BJ (cell line): ENCODE data around the gene JMJD1C. TPM values are rescaled to one million over a fixed set of nuclear protein-coding genes. Genes with fewer than 3 reads are reported as not detected.

Source experiments
- CTCF ChIA-PET: fragments of 350-600 bp; formaldehyde crosslinking; extraction: SDS; loops from one replicate; lab custom pipeline; 2021; ENCODE audit warnings: antibody characterized with exemption, inconsistent platforms; lab: Yijun Ruan, JAX
- POLR2A ChIA-PET: fragments of 300-600 bp; sonication (Branson Sonifier 250); formaldehyde crosslinking; extraction: SDS; loops from one replicate; lab custom pipeline; 2021; ENCODE audit warnings: antibody characterized with exemption; lab: Charles Lee
- DNase-seq: peaks from one replicate; pipeline ENCODE4 v3.0.0-alpha.2; 2011; ENCODE audit warnings: low read depth
- H3K27me3 ChIP-seq: 2 replicates; pipeline ENCODE4 v1.6.0; 2011; ENCODE audit warnings: low read length; ENCODE audit not compliant: control insufficient read depth, insufficient read depth
- H3K36me3 ChIP-seq: 2 replicates; pipeline ENCODE4 v1.5.1; 2011; ENCODE audit warnings: low read length; ENCODE audit not compliant: control insufficient read depth, insufficient read depth
- H3K4me3 ChIP-seq: 2 replicates; pipeline ENCODE4 v1.5.1; 2011; ENCODE audit warnings: low read depth, mild to moderate bottlenecking, control low read depth, low read length
- CTCF ChIP-seq: IDR thresholded peaks from 2 replicates; pipeline ENCODE4 v1.5.1; 2011; ENCODE audit warnings: low read depth, mild to moderate bottlenecking, control low read depth, inconsistent platforms, low read length, moderate library complexity; ENCODE audit not compliant: insufficient read depth
- polyA plus RNA-seq: library from polyadenylated mRNA; depleted of rRNA; stranded (reverse); fragments of >200 nt; gene quantifications from 2 replicates; pipeline ENCODE4 v1.2.3, GENCODE V29; 2011

JMJD1C gene
- polyA plus RNA-seq, 1 experiment: 14.2 TPM

- DNase-seq: no peak
- ChIA-PET POLR2A (no interaction called here), CTCF (no interaction called here)
- no peaks in the 10 kb centered on the region for H3K27me3 ChIP-seq
- H3K4me3 ChIP-seq: no peak overlapping the region
- H3K36me3 ChIP-seq: no peaks in the 10 kb centered on the region
- TF ChIP-seq CTCF: no peak
Observed at GRCh38 chr10:63260860-63261251, 204.9 kb downstream of the JMJD1C start.

GRCh38 chr10:63260103-63260859, 205.5 kb downstream of the JMJD1C start:
- no peak for DNase-seq
- no peak for TF ChIP-seq CTCF
- no peaks in the 10 kb centered on the region for H3K27me3 ChIP-seq
- POLR2A ChIA-PET: no interaction called here
- CTCF ChIA-PET: no interaction called here
- H3K36me3 ChIP-seq: no peaks in the 10 kb centered on the region
- H3K4me3 ChIP-seq: no peak overlapping the region

GRCh38 chr10:63258920-63259678, 206.7 kb downstream of the JMJD1C start:
- CTCF ChIA-PET: interaction anchor here (0.6 kb wide), 1 partner anchor 19 kb away, joined by 4 read pairs; no protein-coding TSS in a partner anchor
- no peak for DNase-seq
- H3K27me3 ChIP-seq: no peaks in the 10 kb centered on the region
- H3K4me3 ChIP-seq: no peak overlapping the region
- H3K36me3 ChIP-seq: no peaks in the 10 kb centered on the region
- no peak for TF ChIP-seq CTCF
- POLR2A ChIA-PET: no interaction called here

GRCh38 chr10:63257778-63258177, 208.0 kb downstream of the JMJD1C start:
- ChIA-PET CTCF (interaction anchor here (1.2 kb wide), 1 partner anchor 371 kb away, joined by 4 read pairs; no protein-coding TSS in a partner anchor), POLR2A (no interaction called here)
- DNase-seq: no peak
- Histone ChIP-seq H3K4me3 (no peak overlapping the region), H3K36me3 (no peaks in the 10 kb centered on the region), H3K27me3 (no peaks in the 10 kb centered on the region)
- TF ChIP-seq CTCF: no peak
